ENCODE measurements around the gene ALDH7A1.

DNA sequence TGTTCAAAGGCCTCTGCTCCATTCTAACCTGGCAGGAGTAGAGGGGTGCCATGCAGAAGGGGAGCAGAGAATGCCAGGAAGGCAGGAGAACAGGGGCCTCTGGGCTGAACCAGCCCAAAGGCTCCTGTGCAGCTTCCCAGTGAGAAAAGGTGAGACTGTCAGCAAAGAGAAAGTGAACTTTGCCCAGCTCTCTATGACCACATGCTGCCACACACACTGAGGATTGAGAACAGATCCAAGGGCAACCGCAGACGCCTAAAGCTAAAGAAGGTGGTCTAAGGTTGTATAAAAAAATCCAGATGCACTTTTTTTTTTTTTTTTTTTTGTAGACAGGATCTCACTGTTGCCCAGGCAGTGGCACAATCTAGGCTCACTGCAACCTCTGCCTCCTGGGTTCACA lies 51.4 kb downstream of the ALDH7A1 start:
- TF ChIP-seq, protein P1, sequence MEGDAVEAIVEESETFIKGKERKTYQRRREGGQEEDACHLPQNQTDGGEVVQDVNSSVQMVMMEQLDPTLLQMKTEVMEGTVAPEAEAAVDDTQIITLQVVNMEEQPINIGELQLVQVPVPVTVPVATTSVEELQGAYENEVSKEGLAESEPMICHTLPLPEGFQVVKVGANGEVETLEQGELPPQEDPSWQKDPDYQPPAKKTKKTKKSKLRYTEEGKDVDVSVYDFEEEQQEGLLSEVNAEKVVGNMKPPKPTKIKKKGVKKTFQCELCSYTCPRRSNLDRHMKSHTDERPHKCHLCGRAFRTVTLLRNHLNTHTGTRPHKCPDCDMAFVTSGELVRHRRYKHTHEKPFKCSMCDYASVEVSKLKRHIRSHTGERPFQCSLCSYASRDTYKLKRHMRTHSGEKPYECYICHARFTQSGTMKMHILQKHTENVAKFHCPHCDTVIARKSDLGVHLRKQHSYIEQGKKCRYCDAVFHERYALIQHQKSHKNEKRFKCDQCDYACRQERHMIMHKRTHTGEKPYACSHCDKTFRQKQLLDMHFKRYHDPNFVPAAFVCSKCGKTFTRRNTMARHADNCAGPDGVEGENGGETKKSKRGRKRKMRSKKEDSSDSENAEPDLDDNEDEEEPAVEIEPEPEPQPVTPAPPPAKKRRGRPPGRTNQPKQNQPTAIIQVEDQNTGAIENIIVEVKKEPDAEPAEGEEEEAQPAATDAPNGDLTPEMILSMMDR (IDR thresholded peaks at IDR 0.05; ENCODE audit: low read depth, low read length, poor library complexity, severe bottlenecking): no peak
- no peak for TF ChIP-seq EZH2phosphoT487 (IDR thresholded peaks at IDR 0.05; ENCODE audit: borderline replicate concordance, low read length)
